Ovary (tissue), 3 donors: ENCODE data around the gene DNAH8.

ENCODE experiments used
- EP300 ChIP-seq: sonication (generic); formaldehyde crosslinking; IDR thresholded peaks from one replicate; pipeline ENCODE4 v1.6.1; 2017; ENCODE audit warnings: antibody characterized with exemption
- POLR2A ChIP-seq: fragments of 450-650 bp; IDR thresholded peaks from one replicate; pipeline ENCODE4 v1.6.1; 2017; ENCODE audit warnings: antibody characterized with exemption, mild to moderate bottlenecking, moderate library complexity
- TF ChIP-seq, protein P1 (sequence below), 3 donors: fragments of 450-650 bp in 2 of 3; fragments of 200-600 bp in 1 of 3; IDR thresholded peaks; one replicate each; pipeline versions ENCODE4 v1.5.1 to v1.8.0; 2016 to 2022; ENCODE audit warnings: antibody characterized with exemption in 3 of 3, mild to moderate bottlenecking in 1 of 3
- donor health status: DM: no; HTN: no; CAD: no.

- no peak for TF ChIP-seq EP300
- TF ChIP-seq, protein P1, sequence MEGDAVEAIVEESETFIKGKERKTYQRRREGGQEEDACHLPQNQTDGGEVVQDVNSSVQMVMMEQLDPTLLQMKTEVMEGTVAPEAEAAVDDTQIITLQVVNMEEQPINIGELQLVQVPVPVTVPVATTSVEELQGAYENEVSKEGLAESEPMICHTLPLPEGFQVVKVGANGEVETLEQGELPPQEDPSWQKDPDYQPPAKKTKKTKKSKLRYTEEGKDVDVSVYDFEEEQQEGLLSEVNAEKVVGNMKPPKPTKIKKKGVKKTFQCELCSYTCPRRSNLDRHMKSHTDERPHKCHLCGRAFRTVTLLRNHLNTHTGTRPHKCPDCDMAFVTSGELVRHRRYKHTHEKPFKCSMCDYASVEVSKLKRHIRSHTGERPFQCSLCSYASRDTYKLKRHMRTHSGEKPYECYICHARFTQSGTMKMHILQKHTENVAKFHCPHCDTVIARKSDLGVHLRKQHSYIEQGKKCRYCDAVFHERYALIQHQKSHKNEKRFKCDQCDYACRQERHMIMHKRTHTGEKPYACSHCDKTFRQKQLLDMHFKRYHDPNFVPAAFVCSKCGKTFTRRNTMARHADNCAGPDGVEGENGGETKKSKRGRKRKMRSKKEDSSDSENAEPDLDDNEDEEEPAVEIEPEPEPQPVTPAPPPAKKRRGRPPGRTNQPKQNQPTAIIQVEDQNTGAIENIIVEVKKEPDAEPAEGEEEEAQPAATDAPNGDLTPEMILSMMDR (IDR thresholded peaks at IDR 0.05): no peak
- TF ChIP-seq POLR2A: peak; percentile 94
Measured at GRCh38 chr6:38702558-38703397, 12.3 kb upstream of the DNAH8 start, which contains the start of gene GLO1.
